ENCODE data around the gene SHOC2. TPM values are rescaled to one million over a fixed set of nuclear protein-coding genes. Genes with fewer than 3 reads are reported as not detected.

The SHOC2 gene
- total and polyA plus RNA-seq, 8 donors: 30.5 to 61.6 (median 36.5) TPM

DNA sequence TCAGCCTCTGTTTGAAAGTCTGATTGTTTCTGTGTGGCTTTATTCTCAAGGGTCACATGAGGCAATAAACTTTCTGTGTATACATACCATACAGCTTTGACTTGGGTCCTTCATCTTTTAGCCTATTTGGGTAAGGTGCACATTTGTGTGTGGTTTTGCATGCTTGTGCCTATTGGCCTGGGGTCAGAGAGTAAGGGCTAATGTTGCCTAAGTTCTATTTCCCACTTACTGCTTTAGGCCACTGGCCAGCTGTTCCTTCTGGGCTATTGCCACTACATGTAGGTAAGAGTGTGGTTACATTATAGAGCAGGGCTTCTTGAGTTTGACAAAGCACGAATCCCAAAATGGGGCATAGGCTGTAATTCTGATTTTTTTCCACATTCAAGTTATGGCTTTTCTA is 22.2 kb upstream of the SHOC2 start:
- Histone ChIP-seq H3K36me3 (peaks cover 0 to 52% of the 10 kb centered on the region in 2 donors), H3K4me1 (peaks cover 0 to 11% of the 10 kb centered on the region in 2 donors), H3K27me3 (no peaks in the 10 kb centered on the region), H3K27ac (no peak overlapping the region), H3K4me3 (no peak overlapping the region), H3K9me3 (no peaks in the 10 kb centered on the region)
- ATAC-seq: no peak
- no peak for DNase-seq
- TF ChIP-seq, protein P1, sequence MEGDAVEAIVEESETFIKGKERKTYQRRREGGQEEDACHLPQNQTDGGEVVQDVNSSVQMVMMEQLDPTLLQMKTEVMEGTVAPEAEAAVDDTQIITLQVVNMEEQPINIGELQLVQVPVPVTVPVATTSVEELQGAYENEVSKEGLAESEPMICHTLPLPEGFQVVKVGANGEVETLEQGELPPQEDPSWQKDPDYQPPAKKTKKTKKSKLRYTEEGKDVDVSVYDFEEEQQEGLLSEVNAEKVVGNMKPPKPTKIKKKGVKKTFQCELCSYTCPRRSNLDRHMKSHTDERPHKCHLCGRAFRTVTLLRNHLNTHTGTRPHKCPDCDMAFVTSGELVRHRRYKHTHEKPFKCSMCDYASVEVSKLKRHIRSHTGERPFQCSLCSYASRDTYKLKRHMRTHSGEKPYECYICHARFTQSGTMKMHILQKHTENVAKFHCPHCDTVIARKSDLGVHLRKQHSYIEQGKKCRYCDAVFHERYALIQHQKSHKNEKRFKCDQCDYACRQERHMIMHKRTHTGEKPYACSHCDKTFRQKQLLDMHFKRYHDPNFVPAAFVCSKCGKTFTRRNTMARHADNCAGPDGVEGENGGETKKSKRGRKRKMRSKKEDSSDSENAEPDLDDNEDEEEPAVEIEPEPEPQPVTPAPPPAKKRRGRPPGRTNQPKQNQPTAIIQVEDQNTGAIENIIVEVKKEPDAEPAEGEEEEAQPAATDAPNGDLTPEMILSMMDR (IDR thresholded peaks at IDR 0.05): no peak
- intact Hi-C loops (cut with DNase I): loop anchor here in 1 of 2 donors (5.0 to 10.0 kb wide), 2 partner anchors 92 to 150 kb away; no protein-coding TSS in a partner anchor

DNA sequence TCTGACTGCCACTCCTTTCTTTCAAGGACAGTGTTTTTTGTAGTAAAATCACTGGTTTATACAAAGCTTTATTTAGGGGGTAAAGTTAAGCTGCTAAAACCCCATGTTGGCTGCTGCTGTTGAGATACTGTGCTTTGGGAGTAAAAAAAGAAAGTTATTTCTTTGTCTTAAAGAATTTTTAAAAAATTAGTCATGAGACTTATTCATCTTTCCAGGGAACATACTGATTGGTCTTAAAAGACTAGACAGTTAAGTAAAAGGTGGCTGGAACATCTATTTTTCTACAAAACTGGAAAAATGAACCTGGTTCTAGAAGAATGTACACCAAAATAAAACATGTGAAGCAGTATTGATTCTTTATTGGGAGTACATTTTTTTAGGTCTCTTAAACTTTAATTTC is 21.0 kb upstream of the SHOC2 start:
- Histone ChIP-seq H3K27me3 (no peaks in the 10 kb centered on the region), H3K9me3 (no peaks in the 10 kb centered on the region), H3K4me1 (peaks cover 0 to 9% of the 10 kb centered on the region in 2 donors), H3K27ac (no peak overlapping the region), H3K36me3 (peaks cover 0 to 52% of the 10 kb centered on the region in 2 donors), H3K4me3 (no peak overlapping the region)
- no peak for ATAC-seq
- intact Hi-C loops (cut with DNase I): loop anchor here in 1 of 2 donors (5.0 to 10.0 kb wide), 2 partner anchors 94 to 151 kb away; no protein-coding TSS in a partner anchor
- DNase-seq: no peak
- TF ChIP-seq, protein P1 (IDR thresholded peaks at IDR 0.05): no peak

DNA sequence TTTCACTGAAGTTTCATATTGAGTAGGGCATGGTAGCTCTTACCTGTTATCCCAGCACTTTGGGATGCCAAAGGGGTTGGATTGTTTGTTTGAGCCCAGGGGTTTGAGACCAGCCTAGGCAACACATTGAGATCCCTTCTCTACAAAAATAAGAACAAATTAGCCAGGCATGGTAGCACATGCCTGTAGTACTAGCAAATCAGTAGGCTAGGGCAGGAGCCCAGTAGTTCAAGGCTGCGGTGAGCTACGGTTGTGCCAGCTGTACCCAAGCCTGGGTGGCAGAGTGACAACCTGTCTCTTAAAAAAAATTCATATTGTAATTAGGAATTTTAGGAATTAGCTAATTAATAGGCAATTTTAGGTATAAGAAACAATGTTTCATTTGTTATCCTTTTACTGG is 18.4 kb upstream of the SHOC2 start:
- Histone ChIP-seq H3K9me3 (no peaks in the 10 kb centered on the region), H3K4me3 (no peak overlapping the region), H3K27me3 (no peaks in the 10 kb centered on the region), H3K36me3 (peaks cover 0 to 42% of the 10 kb centered on the region in 2 donors), H3K27ac (no peak overlapping the region), H3K4me1 (peaks cover 0 to 3% of the 10 kb centered on the region in 2 donors)
- intact Hi-C loops (cut with DNase I): no loop called here
- TF ChIP-seq, protein P1 (IDR thresholded peaks at IDR 0.05): no peak
- ATAC-seq: no peak
- no peak for DNase-seq

DNA sequence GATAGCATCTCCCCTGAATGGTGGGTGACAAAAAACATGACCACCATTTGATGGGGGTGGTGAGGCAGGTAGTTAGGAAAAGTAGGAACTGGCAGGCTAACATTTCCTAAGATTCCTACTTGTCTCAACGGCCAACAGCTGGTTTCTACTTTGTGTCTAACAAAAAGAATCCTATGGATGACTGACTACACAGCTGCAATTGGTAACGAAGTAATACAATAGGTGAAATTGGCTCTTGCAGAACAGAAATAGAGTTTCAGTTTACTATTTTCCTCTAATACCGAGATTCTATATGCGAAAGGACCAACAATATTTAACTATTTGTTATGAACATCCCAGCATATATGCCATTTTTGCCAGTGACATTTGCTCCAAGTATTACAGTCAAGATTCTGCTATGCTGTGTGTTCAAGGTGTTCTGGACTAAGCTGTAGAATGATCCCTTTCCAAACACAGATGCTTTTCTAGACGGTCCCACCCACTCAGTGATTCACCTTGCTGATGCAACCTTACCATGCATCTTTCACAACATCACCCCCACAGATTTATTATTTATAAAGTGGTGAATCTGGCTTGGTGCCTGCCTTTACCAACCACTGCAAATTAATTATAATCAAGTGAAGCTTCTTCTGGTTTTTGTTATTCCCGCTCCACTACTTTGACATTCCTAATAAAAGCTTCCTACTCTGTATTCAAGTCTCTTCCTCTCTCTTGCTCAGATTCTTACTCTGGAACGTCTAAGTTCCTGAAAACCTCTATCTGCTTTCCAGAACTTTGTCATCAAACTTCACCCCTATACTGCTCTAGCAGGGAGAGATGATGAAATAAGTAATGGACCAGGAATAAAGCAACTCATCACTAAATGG is 17.2 kb upstream of the SHOC2 start:
- Histone ChIP-seq H3K4me1 (peaks cover 0 to 3% of the 10 kb centered on the region in 2 donors), H3K27me3 (no peaks in the 10 kb centered on the region), H3K36me3 (peaks cover 0 to 31% of the 10 kb centered on the region in 2 donors), H3K4me3 (no peak overlapping the region), H3K27ac (no peak overlapping the region), H3K9me3 (no peaks in the 10 kb centered on the region)
- ATAC-seq (no peak), DNase-seq (no peak)
- TF ChIP-seq, protein P1 (IDR thresholded peaks at IDR 0.05): no peak
- intact Hi-C loops (cut with DNase I): no loop called here
